HUES6 (cell line): ENCODE results near the gene SNCB.
"Not testable (repeated sequence)": the region's sequence is repeated elsewhere in the genome, so short reads cannot be mapped to it uniquely, and the experiment has no call there.

ENCODE experiments used
- H3K27ac ChIP-seq: 2 replicates; pipeline ENCODE4 v1.7.0; 2013; ENCODE audit warnings: low read depth, mild to moderate bottlenecking, low read length, inconsistent platforms
- H3K27me3 ChIP-seq: 2 replicates; pipeline ENCODE4 v1.6.1; 2013; ENCODE audit warnings: low read length; ENCODE audit not compliant: control insufficient read depth, insufficient read depth
- H3K36me3 ChIP-seq: 2 replicates; pipeline ENCODE4 v1.6.1; 2013; ENCODE audit warnings: low read length; ENCODE audit not compliant: control insufficient read depth, insufficient read depth
- H3K4me1 ChIP-seq: 2 replicates; pipeline ENCODE4 v1.6.1; 2013; ENCODE audit warnings: low read length; ENCODE audit not compliant: control insufficient read depth, insufficient read depth
- H3K4me3 ChIP-seq: 2 replicates; pipeline ENCODE4 v1.5.1; 2013; ENCODE audit warnings: low read depth, low read length
- H3K9ac ChIP-seq: one replicate; pipeline ENCODE4 v1.6.1; 2013; ENCODE audit warnings: mild to moderate bottlenecking, low read length
- H3K9me3 ChIP-seq: 2 replicates; pipeline ENCODE4 v1.6.1; 2013; ENCODE audit warnings: low read depth, low read length; ENCODE audit not compliant: control insufficient read depth, insufficient read depth

SNCB gene

DNA sequence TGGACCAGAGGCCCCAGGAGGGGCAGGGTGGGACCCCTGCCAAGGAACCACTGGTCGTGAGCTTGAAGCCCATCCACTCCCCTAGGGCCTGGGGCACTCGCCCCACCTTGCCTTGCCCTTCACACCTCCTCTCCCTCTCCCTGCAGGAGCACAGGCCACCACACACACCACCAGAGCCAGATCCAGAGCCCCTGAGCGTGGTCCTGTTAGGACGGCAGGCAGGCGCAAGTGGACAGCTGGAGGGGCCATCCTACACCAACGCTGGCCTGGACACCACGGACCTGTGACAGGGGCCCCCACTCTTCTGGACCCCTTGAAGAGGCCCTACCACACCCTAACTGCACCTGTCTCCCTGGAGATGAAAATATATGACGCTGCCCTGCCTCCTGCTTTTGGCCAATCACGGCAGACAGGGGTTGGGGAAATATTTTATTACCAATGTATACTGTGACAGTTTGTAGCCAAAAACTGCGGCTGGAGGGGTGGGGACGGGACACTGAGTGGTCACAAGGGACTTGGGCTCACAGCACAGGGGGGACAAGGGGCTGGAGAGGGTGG, 34.9 kb downstream of the SNCB start:
- peaks cover 4% of the 10 kb centered on the region; the same call in 1 of the 2 replicates for H3K36me3 ChIP-seq
- H3K27me3 ChIP-seq: peaks cover 21% of the 10 kb centered on the region
- no peak overlapping the region for H3K9ac ChIP-seq
- no peak overlapping the region for H3K4me3 ChIP-seq
- H3K27ac ChIP-seq: no peak overlapping the region
- peaks cover 16% of the 10 kb centered on the region for H3K9me3 ChIP-seq
- no peaks in the 10 kb centered on the region for H3K4me1 ChIP-seq

DNA sequence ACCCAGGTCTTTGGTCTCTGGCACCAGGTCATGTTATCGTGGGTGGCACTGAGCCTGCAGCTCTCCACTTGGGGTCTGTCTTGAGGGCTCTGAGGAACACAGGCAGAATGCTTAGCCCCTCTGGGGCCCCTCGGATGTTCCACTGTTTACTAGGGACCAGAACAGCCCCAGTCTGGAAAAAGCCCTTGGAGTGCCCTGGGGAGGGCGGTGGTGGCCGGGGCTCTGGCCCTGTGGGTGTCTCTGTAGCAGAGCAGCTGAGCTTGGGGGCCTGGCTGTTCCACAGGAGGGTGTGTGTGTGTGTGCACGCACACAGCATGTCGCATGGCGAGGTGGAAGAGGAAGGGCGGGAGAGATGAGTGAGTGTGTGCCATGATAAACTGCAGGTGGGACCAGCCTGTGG, 35.8 kb downstream of the SNCB start:
- no peak overlapping the region for H3K27ac ChIP-seq
- peaks cover 16% of the 10 kb centered on the region for H3K9me3 ChIP-seq
- H3K9ac ChIP-seq: no peak overlapping the region
- H3K36me3 ChIP-seq: peaks cover 4% of the 10 kb centered on the region; the same call in 1 of the 2 replicates
- no peaks in the 10 kb centered on the region for H3K4me1 ChIP-seq
- H3K4me3 ChIP-seq: no peak overlapping the region
- peaks cover 22% of the 10 kb centered on the region for H3K27me3 ChIP-seq

DNA sequence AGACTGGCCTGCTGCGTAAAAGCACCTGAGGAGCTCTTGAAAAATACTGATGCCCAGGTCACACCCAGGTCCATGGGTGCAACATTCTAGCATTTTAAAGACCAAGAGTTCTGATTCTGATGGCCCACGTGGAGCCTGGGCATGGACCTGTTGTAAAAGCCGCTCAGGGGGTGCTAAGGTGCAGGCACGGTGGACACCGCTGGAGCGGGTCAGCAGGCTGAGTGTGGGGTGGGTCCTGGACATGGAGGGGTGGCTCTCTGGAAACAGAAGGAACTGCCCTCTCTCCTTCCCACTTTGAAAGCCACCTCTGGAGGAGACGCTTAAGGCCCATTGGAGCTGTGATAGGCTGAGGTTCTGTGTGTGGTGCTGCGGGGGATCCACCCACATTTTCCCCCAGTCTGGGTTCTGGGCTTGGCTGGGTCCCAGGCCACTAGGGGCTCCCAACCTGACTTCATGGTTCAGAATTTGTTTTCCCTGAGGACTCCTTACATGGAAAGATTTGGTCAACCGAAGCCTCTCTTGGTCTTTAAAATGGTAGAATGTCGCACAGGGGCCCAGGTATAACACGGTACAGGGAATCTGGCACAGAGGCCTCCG, 37.0 kb downstream of the SNCB start:
- H3K9ac ChIP-seq: no peak overlapping the region
- H3K9me3 ChIP-seq: peaks cover 16% of the 10 kb centered on the region
- peaks cover 24% of the 10 kb centered on the region for H3K27me3 ChIP-seq
- no peak overlapping the region for H3K27ac ChIP-seq
- H3K4me1 ChIP-seq: no peaks in the 10 kb centered on the region
- no peak overlapping the region for H3K4me3 ChIP-seq
- peaks cover 2% of the 10 kb centered on the region; the same call in 1 of the 2 replicates for H3K36me3 ChIP-seq

DNA sequence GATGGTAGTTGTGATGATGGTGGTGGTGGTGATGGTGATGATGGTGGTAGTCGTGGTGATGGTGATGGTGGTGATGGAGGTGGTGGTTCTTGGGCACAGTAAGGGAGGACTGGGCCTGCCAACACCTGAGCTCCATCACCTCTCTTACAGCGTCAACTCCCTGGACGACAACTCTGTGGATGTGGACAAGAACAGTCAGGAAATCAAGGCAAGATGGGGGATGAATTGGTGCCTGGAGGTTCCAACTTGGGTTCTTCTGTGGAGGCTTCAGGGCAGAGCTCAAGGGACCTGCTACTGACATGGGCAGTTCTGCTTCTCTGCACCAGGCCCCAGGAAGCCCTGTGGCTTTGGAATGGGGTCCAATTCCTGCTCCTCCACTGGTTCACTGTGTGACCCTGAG, 37.8 kb downstream of the SNCB start:
- Histone ChIP-seq H3K9me3 (peaks cover 16% of the 10 kb centered on the region), H3K36me3 (no peaks in the 10 kb centered on the region), H3K4me3 (no peak overlapping the region), H3K9ac (no peak overlapping the region), H3K4me1 (no peaks in the 10 kb centered on the region), H3K27me3 (peaks cover 23% of the 10 kb centered on the region), H3K27ac (no peak overlapping the region)

DNA sequence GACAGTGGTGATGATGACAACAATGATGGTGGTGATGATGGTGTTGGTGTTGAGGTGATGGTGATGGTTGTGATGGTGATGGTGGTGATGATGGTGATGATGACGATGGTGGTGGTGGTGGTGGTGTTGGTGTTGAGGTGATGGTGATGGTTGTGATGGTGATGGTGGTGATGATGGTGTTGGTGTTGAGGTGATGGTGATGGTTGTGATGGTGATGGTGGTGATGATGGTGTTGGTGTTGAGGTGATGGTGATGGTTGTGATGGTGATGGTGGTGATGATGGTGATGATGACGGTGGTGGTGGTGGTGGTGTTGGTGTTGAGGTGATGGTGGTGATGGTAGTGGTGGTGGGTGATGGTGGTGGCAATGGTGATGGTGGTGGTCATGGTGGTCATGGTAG, 38.7 kb downstream of the SNCB start:
- not testable (repeated sequence) for H3K4me1 ChIP-seq
- peaks cover 16% of the 10 kb centered on the region for H3K9me3 ChIP-seq
- peaks cover 21% of the 10 kb centered on the region for H3K27me3 ChIP-seq

DNA sequence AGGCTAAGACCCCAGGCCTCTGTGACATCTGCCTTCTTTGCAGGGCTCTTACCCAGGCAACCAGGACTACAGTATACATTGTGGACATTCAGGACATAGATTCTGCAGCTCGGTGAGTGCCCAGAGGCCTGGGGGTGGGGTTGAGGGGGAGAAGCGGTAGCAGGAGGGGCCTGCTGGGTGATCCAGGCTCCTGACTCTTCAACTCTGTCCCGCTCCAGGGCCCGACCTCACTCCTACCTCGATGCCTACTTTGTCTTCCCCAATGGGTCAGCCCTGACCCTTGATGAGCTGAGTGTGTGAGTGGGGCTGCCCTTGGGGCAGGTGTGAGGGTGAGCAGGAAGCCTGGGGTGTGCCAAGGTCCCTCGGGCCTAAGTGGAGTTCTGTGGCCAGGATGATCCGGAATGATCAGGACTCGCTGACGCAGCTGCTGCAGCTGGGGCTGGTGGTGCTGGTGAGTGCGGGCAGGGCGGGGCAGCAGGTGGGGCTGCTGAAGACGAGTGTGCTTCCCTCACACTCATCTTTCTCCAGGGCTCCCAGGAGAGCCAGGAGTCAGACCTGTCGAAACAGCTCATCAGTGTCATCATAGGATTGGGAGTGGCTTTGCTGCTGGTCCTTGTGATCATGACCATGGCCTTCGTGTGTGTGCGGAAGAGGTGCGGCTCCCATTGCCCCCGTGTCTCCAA, 40.2 kb downstream of the SNCB start:
- Histone ChIP-seq H3K36me3 (no peaks in the 10 kb centered on the region), H3K27me3 (peaks cover 7% of the 10 kb centered on the region; the same call in 1 of the 2 replicates), H3K27ac (no peak overlapping the region), H3K4me1 (no peaks in the 10 kb centered on the region), H3K9me3 (peaks cover 20% of the 10 kb centered on the region), H3K9ac (no peak overlapping the region), H3K4me3 (no peak overlapping the region)

More for the DNA sequence above, 38.7 kb downstream of the SNCB start:
- not testable (repeated sequence) for H3K27ac ChIP-seq, H3K36me3 ChIP-seq, H3K9ac ChIP-seq, H3K4me3 ChIP-seq

DNA sequence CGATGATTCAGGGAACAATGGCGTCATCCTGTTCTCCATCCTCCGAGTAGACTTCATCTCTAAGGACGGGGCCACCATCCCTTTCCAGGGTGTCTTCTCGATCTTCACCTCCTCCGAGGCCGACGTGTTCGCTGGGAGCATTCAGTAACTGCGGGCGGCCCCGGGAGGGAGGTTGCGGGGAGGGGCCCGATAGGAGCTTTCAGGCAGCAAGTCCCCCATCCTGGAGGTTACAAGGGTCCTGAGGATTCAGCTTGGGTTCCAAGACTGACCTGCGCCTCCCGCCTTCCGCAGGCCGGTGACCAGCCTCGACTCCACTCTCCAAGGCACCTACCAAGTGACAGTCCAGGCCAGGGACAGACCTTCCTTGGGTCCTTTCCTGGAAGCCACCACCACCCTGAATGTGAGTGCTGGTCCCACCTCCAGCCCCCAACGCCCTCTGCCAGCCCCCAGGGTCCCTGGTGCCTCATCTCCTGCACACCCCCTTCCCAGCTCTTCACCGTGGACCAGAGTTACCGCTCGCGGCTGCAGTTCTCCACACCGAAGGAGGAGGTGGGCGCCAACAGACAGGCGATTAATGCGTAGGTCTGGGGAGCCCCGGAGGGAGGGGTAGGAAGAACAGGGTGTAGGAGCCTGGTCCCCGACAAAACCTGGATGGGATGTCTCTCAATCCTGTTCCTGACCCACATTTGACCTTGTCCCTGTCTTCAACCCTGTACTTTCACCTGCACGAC, 41.1 kb downstream of the SNCB start:
- H3K36me3 ChIP-seq: no peaks in the 10 kb centered on the region
- no peak overlapping the region for H3K4me3 ChIP-seq
- no peaks in the 10 kb centered on the region for H3K4me1 ChIP-seq
- H3K9ac ChIP-seq: no peak overlapping the region
- H3K9me3 ChIP-seq: peaks cover 28% of the 10 kb centered on the region
- no peak overlapping the region for H3K27ac ChIP-seq
- H3K27me3 ChIP-seq: peaks cover 3% of the 10 kb centered on the region; the same call in 1 of the 2 replicates

DNA sequence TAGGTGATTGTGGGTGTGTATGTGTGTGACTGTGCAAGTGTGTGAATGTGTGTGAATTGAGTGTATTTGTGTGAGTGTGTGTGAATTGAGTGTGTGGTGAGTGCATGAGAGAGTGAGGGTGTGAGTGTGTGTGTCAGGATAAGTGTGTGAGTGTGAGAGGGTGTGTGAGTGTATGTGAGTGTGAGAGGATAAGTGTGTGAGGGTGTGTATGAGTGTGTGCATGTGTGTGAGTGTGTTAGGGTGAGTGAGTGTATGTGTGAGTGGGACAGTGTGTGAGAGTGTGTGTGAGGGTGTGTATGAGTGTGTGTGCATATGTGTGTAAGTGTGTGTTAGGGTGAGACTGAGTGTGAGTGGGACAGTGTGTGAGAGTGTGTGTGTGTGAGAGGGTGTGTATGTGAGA, 42.0 kb downstream of the SNCB start:
- Histone ChIP-seq H3K9me3 (peaks cover 28% of the 10 kb centered on the region), H3K27ac (no peak overlapping the region)

DNA sequence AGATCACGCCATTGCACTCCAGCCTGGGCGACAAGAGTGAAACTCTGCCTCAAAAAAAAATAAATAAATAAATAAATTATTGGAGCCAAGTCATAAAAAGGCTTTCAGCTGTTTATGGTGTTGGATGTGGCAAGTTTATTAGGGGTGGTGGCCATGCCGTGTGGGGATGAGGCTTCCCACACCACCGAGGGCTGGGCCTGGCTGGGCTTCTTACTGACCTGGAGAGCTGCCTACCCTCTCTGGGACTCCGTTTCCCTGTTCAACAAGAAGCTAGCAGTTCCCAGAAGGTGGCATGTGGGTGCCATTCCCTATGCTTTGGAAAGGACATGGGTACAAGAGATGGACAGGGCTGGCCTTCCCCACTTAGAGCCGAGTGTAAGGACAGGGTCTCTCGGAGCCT, 42.9 kb downstream of the SNCB start:
- Histone ChIP-seq H3K9ac (no peak overlapping the region), H3K27ac (no peak overlapping the region), H3K4me3 (no peak overlapping the region), H3K9me3 (peaks cover 24% of the 10 kb centered on the region), H3K4me1 (no peaks in the 10 kb centered on the region), H3K36me3 (no peaks in the 10 kb centered on the region), H3K27me3 (0 out of 2 replicates have a peak, but pooled peaks cover 3% of the 10 kb centered on the region)

More for the DNA sequence above, 42.0 kb downstream of the SNCB start:
- H3K27me3 ChIP-seq: peaks cover 3% of the 10 kb centered on the region; the same call in 1 of the 2 replicates
- H3K4me3 ChIP-seq: no peak overlapping the region
- H3K4me1 ChIP-seq: no peaks in the 10 kb centered on the region
- no peak overlapping the region for H3K9ac ChIP-seq
- no peaks in the 10 kb centered on the region for H3K36me3 ChIP-seq

DNA sequence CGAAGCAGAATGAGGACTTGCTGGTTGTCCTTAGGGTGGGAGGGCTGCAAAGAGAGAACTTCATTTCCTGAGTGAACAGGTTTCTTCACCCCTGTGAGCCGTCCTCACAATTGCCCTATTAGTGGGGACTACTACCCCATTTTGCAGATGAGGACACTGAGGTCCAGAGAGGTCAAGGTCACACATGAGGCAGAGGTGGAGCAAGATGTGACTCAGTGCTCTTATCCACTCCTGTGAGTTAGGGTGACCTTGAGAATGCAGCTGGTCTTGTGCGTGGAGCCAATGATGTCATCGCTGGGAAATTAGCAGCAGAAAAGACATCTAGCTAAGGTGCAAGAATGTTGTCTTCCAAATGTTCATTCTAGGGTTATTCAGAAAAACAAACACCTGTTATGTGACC, 47.3 kb downstream of the SNCB start:
- H3K4me1 ChIP-seq: no peaks in the 10 kb centered on the region
- H3K27me3 ChIP-seq: no peaks in the 10 kb centered on the region
- H3K27ac ChIP-seq: no peak overlapping the region
- H3K9ac ChIP-seq: no peak overlapping the region
- peaks cover 11% of the 10 kb centered on the region for H3K9me3 ChIP-seq
- H3K4me3 ChIP-seq: no peak overlapping the region
- no peaks in the 10 kb centered on the region for H3K36me3 ChIP-seq

DNA sequence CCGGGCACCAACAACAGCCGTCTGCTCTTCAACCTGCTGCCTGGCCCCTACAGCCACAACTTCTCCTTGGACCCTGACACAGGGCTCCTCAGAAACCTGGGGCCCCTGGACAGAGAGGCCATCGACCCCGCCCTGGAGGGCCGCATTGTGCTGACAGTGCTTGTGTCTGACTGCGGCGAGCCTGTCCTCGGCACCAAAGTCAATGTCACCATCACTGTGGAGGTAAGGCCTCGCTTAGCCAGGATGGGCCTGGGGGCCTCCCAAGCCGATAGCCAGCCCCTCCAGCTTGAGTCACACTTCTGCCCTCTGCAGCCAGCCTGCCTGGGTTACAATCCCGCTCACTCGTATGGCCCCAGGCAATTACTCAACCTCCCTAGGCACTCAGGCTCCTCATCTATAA, 49.0 kb downstream of the SNCB start:
- Histone ChIP-seq H3K27ac (no peak overlapping the region), H3K4me1 (no peaks in the 10 kb centered on the region), H3K9ac (no peak overlapping the region), H3K9me3 (peaks cover 11% of the 10 kb centered on the region), H3K4me3 (no peak overlapping the region), H3K36me3 (no peaks in the 10 kb centered on the region), H3K27me3 (no peaks in the 10 kb centered on the region)
